ENCODE measurements around the gene ZNF599. TPM values are rescaled to one million over a fixed set of nuclear protein-coding genes. Genes with fewer than 3 reads are reported as not detected.
"Not testable (repeated sequence)": the region's sequence is repeated elsewhere in the genome, so short reads cannot be mapped to it uniquely, and the experiment has no call there.

The ZNF599 gene
- total RNA-seq (2014; rRNA removed; shearing (Covaris generic)): 8.4 and 10.5 TPM in 2 replicates

DNA sequence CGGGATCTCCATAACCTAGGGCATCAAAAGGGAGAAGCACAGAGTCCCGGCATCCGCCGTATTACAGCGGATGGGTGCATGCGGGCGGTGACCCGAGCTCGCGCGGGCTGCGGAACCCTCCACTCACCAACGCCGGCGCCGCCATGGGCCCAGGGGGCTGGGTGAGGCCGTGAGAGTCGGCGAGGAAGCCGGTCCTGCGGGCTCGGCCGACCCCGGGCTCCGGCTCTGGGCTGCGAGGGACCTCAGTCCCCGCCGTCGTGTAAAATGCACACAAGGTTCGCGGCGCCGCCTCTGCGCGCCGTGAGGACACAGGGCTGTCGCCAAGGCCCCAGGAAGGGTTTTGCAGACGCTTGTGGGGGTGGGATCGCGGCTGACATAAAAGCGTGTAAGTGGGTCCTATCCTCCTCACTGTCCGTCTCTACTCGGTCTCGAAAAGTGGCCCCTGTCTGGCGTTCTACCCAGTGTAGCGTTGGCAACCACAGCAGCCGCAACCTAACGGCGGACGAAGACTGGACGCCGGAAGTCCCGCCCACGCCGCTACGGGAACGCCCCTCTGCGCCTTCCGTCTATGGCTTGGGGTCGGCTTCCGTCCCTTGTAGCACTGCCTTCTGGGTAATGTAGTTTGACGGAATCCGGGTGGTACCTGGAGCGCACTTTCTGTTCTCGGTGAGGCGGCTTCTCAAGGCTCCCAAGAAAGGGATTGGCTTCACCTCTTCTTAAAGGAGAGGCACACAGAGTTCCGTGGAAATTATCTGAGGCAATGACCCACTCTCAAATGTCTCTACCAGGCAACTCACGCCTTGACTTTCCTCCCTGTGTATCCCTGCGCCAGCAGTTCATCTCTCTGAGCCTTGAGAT is at the start of gene ZNF599:
ZNF599 (minus strand) TSS at position 519 of the 858 bp plus-strand sequence; CDS start at position 145, 374 bp downstream.
- peak; percentile 89 for DNase-seq (ENCODE audit: low read depth)

- DNase-seq (ENCODE audit: low read depth): no peak
Measured at GRCh38 chr19:34818270-34818669, 45.3 kb upstream of the ZNF599 start.

DNA sequence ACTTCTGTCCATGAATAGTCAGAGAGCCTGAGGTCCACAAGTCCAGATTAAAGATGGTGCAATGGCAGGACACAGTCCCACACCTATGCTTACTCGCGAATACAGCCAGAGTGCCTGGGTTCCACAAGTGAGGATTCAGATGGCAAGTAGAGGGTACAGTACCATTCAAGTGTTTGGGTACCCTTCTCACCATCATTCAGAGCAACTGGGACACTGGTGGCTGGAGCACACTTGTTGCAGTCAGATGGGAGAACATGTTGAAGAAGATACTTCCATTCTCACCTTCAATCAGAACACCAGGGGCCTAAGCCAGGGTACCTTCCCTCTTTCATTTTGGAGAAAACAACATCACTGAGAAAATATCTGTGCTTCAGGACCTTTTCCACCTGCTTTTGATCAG is 43.7 kb upstream of the ZNF599 start:
- no peak for DNase-seq (ENCODE audit: low read depth)

DNA sequence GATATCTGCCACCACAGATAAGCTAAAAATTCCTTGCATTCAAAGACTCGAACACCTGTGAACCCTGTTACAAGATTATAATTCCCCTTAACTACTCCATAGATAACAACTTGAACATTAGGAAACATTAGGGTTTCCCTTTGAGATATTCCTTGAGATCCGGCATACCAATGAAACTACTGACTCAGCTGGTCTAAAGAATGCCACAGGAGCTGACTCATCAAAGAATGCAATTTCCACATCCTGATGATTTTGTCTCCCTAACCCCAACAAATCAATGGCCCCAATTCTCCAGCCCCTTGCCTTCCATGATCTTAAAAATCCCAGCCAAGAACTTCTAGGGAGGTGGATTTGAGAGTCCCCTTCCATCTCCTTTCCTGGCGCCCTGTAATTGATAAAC is 35.6 kb upstream of the ZNF599 start:
- DNase-seq (ENCODE audit: low read depth): peak; percentile 75

DNA sequence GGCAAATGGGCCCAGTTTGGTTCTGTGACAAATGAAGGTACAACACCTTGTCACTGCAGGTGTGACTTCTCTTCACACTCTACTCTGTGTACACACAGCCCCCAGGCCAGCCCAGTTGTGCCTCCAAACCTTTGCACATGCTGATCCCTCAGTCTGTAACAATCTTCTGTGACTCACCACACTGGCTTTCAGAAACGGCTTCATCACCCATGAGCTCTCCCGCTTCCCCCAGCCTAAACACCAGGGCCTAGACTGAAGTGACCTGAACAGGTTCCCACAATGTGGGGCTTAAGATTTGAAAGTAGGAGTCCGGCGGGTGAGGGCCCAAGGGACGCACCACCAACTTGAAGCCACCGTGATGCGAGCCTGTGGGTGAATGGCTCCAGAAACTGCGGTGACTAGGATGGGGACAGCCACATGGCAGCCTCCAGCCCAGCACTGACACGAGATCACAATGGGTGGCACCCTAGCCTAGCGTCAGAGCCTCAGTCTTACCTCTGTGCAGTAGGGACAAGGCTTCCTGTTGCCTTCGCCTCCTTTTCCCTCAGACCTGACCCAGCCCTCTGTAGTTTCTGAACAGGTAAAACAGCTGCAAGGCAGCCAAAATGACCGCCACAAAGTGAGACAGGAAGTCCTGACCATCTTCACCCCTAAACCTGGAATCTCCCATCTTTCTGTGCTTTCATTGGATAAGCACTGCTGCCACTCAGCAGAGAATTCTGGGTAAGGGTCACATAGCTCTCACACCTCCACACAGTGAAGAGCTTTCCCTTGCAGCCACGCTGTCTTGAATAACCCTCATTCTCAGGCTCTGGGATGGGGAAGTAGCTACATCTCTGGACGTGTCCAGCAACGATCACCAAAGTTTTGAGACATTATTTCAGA is 34.2 kb upstream of the ZNF599 start:
- DNase-seq (ENCODE audit: low read depth): peak; percentile 55

DNA sequence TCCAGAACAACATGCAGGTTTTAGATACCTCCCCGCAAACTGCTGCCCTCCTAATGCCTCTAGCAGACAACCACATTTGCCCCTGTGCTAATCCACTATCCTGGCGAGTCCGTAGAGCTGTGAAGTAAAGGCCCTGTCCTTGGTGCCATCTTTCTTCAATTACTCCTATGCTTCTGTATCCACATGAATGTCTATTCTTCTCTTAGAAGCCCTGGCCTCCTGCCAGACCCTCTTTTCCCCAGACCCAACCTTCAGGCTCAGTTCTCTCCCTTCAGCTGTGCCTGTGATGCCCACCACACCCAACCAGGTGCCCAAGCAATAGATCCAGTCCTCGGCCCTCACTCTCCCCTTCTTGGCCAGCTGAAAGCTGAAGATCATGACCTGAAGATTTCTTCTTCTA is 31.1 kb upstream of the ZNF599 start:
- no peak for DNase-seq (ENCODE audit: low read depth)

DNA sequence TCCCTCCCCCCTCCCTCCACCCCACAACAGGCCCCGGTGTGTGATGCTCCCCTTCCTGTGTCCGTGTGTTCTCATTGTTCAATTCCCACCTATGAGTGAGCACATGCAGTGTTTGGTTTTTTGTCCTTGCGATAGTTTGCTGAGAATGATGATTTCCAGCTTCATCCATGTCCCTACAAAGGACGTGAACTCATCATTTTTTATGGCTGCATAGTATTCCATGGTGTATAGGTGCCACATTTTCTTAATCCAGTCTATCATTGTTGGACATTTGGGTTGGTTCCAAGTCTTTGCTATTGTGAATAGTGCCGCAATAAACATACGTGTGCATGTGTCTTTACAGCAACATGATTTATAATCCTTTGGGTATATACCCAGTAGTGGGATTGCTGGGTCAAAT is 23.9 kb upstream of the ZNF599 start:
- not testable (repeated sequence) for DNase-seq (ENCODE audit: low read depth)

DNA sequence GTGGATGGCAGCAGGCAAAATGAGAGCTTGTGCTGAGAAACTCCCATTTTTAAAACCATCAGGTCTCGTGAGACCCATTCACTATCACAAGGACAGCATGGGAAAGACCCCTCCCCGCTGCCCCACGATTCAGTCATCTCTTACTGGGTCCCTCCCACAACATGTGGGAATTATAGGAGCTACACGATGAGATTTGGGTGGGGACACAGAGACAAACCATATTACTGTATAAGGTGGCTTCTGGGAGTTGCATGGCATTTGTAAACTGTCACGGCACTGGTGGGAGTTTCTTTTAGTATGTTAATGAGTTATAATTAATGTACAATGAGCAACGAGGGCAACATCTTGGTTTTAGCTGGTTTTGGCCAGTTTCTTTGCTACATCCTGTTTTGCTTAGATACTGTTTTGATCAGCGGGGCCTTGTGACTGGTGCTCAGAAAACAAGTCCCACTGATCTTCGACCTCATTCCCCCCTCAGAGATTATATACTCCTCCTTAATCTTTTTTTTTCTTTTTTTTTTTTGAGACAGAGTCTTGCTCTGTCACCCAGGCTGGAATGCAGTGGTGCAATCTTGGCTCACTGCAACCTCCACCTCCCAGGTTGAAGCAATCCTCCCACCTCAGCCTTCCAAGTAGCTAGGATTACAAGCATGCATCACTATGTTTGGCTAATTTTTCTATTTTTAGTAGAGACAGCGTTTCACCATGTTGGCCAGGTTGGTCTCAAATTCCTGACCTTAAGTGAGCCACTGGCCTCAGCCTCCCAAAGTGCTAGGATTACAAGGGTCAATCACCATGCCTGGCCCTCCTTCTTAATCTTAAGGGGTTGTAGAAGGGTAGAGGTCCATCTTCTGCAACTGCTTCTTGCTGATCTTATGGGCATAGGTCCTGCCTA is 21.3 kb upstream of the ZNF599 start:
- DNase-seq (ENCODE audit: low read depth): peak; percentile 20

DNA sequence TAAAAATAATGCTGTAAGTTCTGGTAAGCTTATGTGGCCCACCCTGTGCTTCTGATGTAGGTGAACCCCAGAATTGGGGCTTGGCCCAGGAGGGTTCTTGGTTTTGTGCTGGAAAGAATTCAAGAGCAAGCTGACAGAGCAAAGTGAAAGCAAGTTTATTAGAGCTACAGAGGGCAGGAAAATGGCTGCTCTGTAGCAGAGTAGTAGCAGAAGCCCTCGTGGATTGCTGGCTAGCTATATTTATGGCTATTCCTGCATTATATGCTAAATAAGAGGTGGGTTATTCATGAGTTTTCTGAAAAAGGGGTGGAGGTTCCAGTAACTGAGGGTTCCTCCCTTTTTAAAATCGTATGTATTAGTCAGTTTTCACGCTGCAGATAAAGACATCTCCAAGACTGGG is 20.6 kb upstream of the ZNF599 start:
- peak; percentile 20 for DNase-seq (ENCODE audit: low read depth)

DNA sequence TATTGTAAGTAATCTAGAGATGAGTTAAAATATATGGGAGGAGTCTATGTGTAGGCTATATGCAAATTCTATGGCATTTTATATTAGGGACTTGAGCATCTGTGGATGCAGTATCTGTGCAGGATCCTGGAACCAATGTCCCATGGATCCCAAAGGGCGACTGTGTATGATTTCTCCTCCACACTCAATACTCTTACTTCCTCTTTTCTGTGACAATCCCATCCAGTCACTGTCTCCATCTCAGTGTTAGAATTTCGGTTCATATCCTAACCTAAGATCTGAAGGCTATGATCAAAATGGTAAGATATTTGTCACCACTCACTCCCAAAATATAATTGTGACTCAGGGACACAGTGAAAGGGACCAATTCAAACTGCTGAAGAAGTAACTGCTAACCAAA is 15.1 kb upstream of the ZNF599 start:
- DNase-seq (ENCODE audit: low read depth): no peak

DNA sequence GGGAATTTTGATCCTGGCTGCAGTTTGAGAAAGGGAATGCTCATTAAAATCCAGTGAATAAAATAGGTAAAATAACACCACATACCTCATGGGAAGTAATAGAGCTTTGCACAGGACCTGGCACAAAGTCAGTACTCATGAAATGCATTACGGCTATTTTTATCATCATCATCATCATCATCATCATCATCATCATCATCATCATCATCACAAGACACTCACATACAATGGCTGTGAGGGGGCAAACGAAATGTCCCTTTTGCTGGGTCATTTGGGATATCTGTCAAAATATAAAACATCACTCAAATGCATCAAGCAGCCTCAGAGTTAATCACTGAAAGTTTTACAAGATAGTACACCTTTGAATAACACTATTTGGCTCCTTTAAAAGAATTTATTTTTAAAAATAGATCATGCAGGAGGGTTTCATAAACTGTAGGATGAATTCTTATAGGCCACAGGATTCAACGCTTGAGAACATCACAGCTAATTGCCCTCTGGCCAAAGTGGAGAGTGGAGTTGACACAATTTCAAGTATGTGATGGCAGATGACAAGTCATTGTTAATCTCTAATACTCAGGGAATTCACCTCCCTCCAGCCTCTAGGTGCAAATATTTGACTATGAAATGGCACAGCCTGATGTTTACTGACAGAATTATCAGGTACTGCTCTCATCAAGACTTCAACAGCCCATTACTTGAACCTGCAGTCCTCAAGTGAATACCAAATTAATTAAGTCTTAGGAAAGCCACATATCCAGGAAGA is 14.2 kb upstream of the ZNF599 start:
- no peak for DNase-seq (ENCODE audit: low read depth)

- no peak for DNase-seq (ENCODE audit: low read depth)
Measured at GRCh38 chr19:34786236-34786635, 13.2 kb upstream of the ZNF599 start.

GRCh38 chr19:34779652-34780051 is 6.6 kb upstream of the ZNF599 start:
- no peak for DNase-seq (ENCODE audit: low read depth)

- no peak for DNase-seq (ENCODE audit: low read depth)
Measured at GRCh38 chr19:34778342-34778741, 5.3 kb upstream of the ZNF599 start.

GRCh38 chr19:34774857-34775256 is 1.8 kb upstream of the ZNF599 start:
- DNase-seq (ENCODE audit: low read depth): no peak

GRCh38 chr19:34773555-34773864 is 495 bp upstream of the ZNF599 start:
- DNase-seq (ENCODE audit: low read depth): no peak

- DNase-seq (ENCODE audit: low read depth): no peak
Measured at GRCh38 chr19:34767951-34768350, 5.1 kb downstream of the ZNF599 start.

- no peak for DNase-seq (ENCODE audit: low read depth)
Measured at GRCh38 chr19:34766386-34766785, 6.6 kb downstream of the ZNF599 start.

- no peak for DNase-seq (ENCODE audit: low read depth)
Measured at GRCh38 chr19:34759218-34759917, 13.6 kb downstream of the ZNF599 start.

DNA sequence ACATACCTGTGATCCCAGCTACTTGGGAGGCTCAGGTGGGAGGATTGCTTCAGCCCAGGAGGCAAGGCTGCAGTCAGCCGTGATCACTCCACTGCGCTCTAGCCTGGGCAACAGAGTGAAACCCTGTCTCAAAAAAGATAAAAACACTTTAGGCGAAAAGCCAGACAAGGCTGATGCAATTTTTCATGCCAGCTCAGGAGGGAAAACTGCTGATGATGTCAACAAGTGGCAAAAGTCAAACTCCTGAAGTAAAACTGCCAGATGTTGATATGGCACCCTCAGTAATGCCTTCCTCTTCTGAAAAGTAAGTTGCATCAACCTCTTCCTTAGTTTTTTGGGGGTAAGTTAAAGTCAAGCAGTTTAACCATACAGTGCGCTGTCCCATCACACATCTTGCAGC is 15.6 kb downstream of the ZNF599 start:
- DNase-seq (ENCODE audit: low read depth): no peak

All from M059J (cell line).